B cell (primary cell): Measurements from ENCODE around the gene IPP. TPM values are rescaled to one million over a fixed set of nuclear protein-coding genes. Genes with fewer than 3 reads are reported as not detected.
"Not testable (repeated sequence)": the region's sequence is repeated elsewhere in the genome, so short reads cannot be mapped to it uniquely, and the experiment has no call there.

Experiments
- ATAC-seq: fragments of 200-7000 bp; cut with Tn5 transposase; one replicate; pipeline ENCODE4 v1.10.0; 2021; ENCODE audit warnings: low read depth, mild to moderate bottlenecking, moderate number of reproducible peaks, moderate library complexity
- CTCF ChIA-PET: fragments of 350-600 bp; sonication (Branson Sonifier 250); formaldehyde crosslinking; loops from one replicate; lab custom pipeline; 2021; ENCODE audit warnings: antibody characterized with exemption, inconsistent platforms; lab: Charles Lee
- POLR2A ChIA-PET: fragments of 350-600 bp; sonication (Branson Sonifier 250); formaldehyde crosslinking; loops from one replicate; lab custom pipeline; 2021; ENCODE audit warnings: antibody characterized with exemption; lab: Charles Lee
- DNase-seq: peaks from one replicate; pipeline ENCODE4 v3.0.0; 2013
- H2AFZ ChIP-seq: 2 replicates; pipeline ENCODE4 v1.6.1; 2012; ENCODE audit warnings: mild to moderate bottlenecking, low read depth, low read length; ENCODE audit not compliant: insufficient read depth, poor library complexity, severe bottlenecking
- H3K27ac ChIP-seq, 2 donors: 1 replicate in 1 of 2; 2 replicates in 1 of 2; pipeline ENCODE4 v1.5.1; 2012 to 2013; ENCODE audit warnings: low read length in 2 of 2, mild to moderate bottlenecking in 2 of 2, moderate library complexity in 1 of 2
- H3K27me3 ChIP-seq, 4 experiments: fragments of 200-600 bp in 1 of 4; sonication (generic) in 1 of 4; replicated peaks in 1 of 4; 1 replicate in 2 of 4; 2 replicates in 2 of 4; pipeline versions ENCODE4 v1.6.1 to v1.7.0; 2013 to 2016; ENCODE audit warnings: low read length in 3 of 4, mild to moderate bottlenecking in 2 of 4, mixed read lengths in 1 of 4, moderate library complexity in 1 of 4; ENCODE audit not compliant: insufficient read depth in 4 of 4, control insufficient read depth in 3 of 4; ENCODE audit errors: control extremely low read depth in 1 of 4
- H3K36me3 ChIP-seq, 2 experiments: replicated peaks in 1 of 2; 1 replicate in 1 of 2; 2 replicates in 1 of 2; pipeline versions ENCODE4 v1.6.1 to v1.7.1; 2013; ENCODE audit warnings: low read length in 1 of 2; ENCODE audit not compliant: insufficient read depth in 2 of 2, control insufficient read depth in 1 of 2; ENCODE audit errors: control extremely low read depth in 1 of 2, extremely low read depth in 1 of 2
- H3K4me1 ChIP-seq, 2 donors: fragments of 200-600 bp in 1 of 2; sonication (generic) in 1 of 2; 1 replicate in 1 of 2; 2 replicates in 1 of 2; pipeline versions ENCODE4 v1.5.1 to v1.6.1; 2013 to 2017; ENCODE audit warnings: low read length in 2 of 2; ENCODE audit not compliant: control insufficient read depth in 2 of 2, insufficient read depth in 2 of 2
- H3K4me2 ChIP-seq: replicated peaks from 2 replicates; pipeline ENCODE3; 2012; ENCODE audit warnings: mild to moderate bottlenecking, low read depth, low read length; ENCODE audit not compliant: poor library complexity, severe bottlenecking
- H3K4me3 ChIP-seq, 5 experiments: fragments of 200-600 bp in 1 of 5; sonication (generic) in 1 of 5; 1 replicate in 3 of 5; 2 replicates in 2 of 5; pipeline versions ENCODE4 v1.5.1 to v1.7.0; 2011 to 2016; ENCODE audit warnings: low read length in 4 of 5, mild to moderate bottlenecking in 4 of 5, low read depth in 2 of 5, control low read depth in 1 of 5, moderate library complexity in 1 of 5; ENCODE audit not compliant: insufficient read depth in 1 of 5; ENCODE audit errors: control extremely low read depth in 1 of 5, extremely low read depth in 1 of 5
- H3K79me2 ChIP-seq: fragments of 200-600 bp; sonication (generic); one replicate; pipeline ENCODE4 v1.6.0; 2016; ENCODE audit warnings: low read length; ENCODE audit not compliant: control insufficient read depth, insufficient read depth
- H3K9ac ChIP-seq: fragments of 200-600 bp; sonication (generic); 2 replicates; pipeline ENCODE4 v1.6.1; 2017; ENCODE audit warnings: mild to moderate bottlenecking, low read length, moderate library complexity
- H3K9me3 ChIP-seq, 3 donors: one replicate each; pipeline versions ENCODE4 v1.6.1 to v1.7.1; 2013; ENCODE audit warnings: low read length in 2 of 3; ENCODE audit not compliant: control insufficient read depth in 2 of 3, insufficient read depth in 1 of 3; ENCODE audit errors: control extremely low read depth in 1 of 3
- H4K20me1 ChIP-seq: 2 replicates; pipeline ENCODE4 v1.6.0; 2012; ENCODE audit warnings: mild to moderate bottlenecking, low read length; ENCODE audit not compliant: insufficient read depth, control insufficient read depth, poor library complexity, severe bottlenecking
- H3K27ac Mint-ChIP-seq: one replicate; pipeline ENCODE4 v1.8.0; 2021; ENCODE audit warnings: mixed read lengths
- H3K27me3 Mint-ChIP-seq: one replicate; pipeline ENCODE4 v1.8.0; 2021; ENCODE audit warnings: mixed read lengths
- H3K4me1 Mint-ChIP-seq: one replicate; pipeline ENCODE4 v1.8.0; 2021; ENCODE audit warnings: mixed read lengths
- H3K4me3 Mint-ChIP-seq: one replicate; pipeline ENCODE4 v1.8.0; 2021; ENCODE audit warnings: mixed read lengths
- H3K9me3 Mint-ChIP-seq: one replicate; pipeline ENCODE4 v1.8.0; 2022; ENCODE audit warnings: mixed read lengths; ENCODE audit not compliant: insufficient read depth
- EZH2 ChIP-seq: IDR thresholded peaks from 2 replicates; pipeline ENCODE4 v1.6.1; 2012; ENCODE audit warnings: borderline replicate concordance, low read depth, mild to moderate bottlenecking, moderate library complexity, low read length; ENCODE audit not compliant: insufficient read depth, poor library complexity, severe bottlenecking
- WGBS: methylation state at CpG from one replicate; pipeline ENCODE4 v1.1.5; 2013; ENCODE audit warnings: missing lambda C conversion rate; ENCODE audit not compliant: insufficient coverage; 5-methylcytosine and 5-hydroxymethylcytosine counted together
- intact Hi-C: fragments of 100-400 bp; cut with micrococcal nuclease; formaldehyde crosslinking; loops from one replicate; pipeline ENCODE4 v1.10.0; 2022
- polyA plus RNA-seq: library from polyadenylated mRNA; depleted of rRNA; stranded (reverse); fragments of >200 nt; gene quantifications from 2 replicates; pipeline ENCODE4 v1.2.3, GENCODE V29; 2012
- total RNA-seq, 2 donors: library from RNA; stranded (reverse); fragments of 120-200 nt in 1 of 2; gene quantifications; 1 replicate in 1 of 2; 2 replicates in 1 of 2; pipeline versions ENCODE4 v1.2.3 to v1.2.4, GENCODE V29; 2013 to 2022
- TF ChIP-seq, protein P1 (sequence below): fragments of 200-600 bp; IDR thresholded peaks from one replicate; pipeline ENCODE4 v1.8.0; 2022; ENCODE audit warnings: antibody characterized with exemption, mild to moderate bottlenecking

The IPP gene
- total and polyA plus RNA-seq, 2 donors (not counting 1 experiment from before 2014, with no cell fraction given) = 2.3 to 12.1 TPM

GRCh38 chr1:45694823-45695222 is 55.6 kb downstream of the IPP start:
- Mint-ChIP-seq H3K4me3 (no peak overlapping the region), H3K9me3 (no peaks in the 10 kb centered on the region), H3K27me3 (no peaks in the 10 kb centered on the region), H3K4me1 (peaks cover 6% of the 10 kb centered on the region), H3K27ac (no peak overlapping the region)
- no peak for TF ChIP-seq EZH2
- TF ChIP-seq, protein P1, sequence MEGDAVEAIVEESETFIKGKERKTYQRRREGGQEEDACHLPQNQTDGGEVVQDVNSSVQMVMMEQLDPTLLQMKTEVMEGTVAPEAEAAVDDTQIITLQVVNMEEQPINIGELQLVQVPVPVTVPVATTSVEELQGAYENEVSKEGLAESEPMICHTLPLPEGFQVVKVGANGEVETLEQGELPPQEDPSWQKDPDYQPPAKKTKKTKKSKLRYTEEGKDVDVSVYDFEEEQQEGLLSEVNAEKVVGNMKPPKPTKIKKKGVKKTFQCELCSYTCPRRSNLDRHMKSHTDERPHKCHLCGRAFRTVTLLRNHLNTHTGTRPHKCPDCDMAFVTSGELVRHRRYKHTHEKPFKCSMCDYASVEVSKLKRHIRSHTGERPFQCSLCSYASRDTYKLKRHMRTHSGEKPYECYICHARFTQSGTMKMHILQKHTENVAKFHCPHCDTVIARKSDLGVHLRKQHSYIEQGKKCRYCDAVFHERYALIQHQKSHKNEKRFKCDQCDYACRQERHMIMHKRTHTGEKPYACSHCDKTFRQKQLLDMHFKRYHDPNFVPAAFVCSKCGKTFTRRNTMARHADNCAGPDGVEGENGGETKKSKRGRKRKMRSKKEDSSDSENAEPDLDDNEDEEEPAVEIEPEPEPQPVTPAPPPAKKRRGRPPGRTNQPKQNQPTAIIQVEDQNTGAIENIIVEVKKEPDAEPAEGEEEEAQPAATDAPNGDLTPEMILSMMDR = no peak
- peaks cover 11% of the 10 kb centered on the region for H3K79me2 ChIP-seq
- ATAC-seq (no peak), DNase-seq (no peak)
- intact Hi-C loops = no loop called here
- H3K36me3 ChIP-seq = peaks cover 3 to 34% of the 10 kb centered on the region in 2 experiments
- no peak overlapping the region for H2AFZ ChIP-seq
- H3K4me1 ChIP-seq = no peaks in the 10 kb centered on the region
- no peak overlapping the region for H3K4me2 ChIP-seq
- H3K9ac ChIP-seq = no peak overlapping the region
- ChIA-PET CTCF (no interaction called here), POLR2A (interaction anchor here (0.7 kb wide), 1 partner anchor 1029 kb away, joined by 4 read pairs; no protein-coding TSS in a partner anchor)
- no peak overlapping the region for H3K4me3 ChIP-seq
- no peak overlapping the region for H3K27ac ChIP-seq
- H3K27me3 ChIP-seq = no peaks in the 10 kb centered on the region
- no peaks in the 10 kb centered on the region for H4K20me1 ChIP-seq
- 90% methylated on average over 2 of the region's 7 CpGs for WGBS
- no peaks in the 10 kb centered on the region for H3K9me3 ChIP-seq

DNA sequence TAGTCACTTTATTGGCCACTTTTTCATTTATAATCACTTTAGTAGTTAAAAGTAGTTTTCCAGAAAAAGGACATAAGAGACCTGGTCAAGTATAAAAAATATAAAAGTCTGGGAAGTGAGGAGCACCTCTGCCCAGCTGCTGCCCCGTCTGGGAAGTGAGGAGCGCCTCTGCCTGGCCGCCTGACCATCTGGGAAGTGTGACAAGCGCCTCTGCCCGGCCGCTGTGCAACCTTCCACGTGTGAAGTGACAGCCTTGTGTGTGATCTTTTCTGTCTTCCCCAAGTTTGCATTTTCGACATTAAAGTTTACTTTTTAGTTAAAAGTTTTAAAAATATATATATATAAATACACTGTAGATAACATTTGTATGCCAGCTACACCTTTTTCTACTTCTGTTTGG is 56.6 kb downstream of the IPP start:
- H3K27ac ChIP-seq, H3K27me3 Mint-ChIP-seq, H3K9me3 ChIP-seq, H3K4me1 Mint-ChIP-seq, H2AFZ ChIP-seq, H3K4me2 ChIP-seq, ATAC-seq, H4K20me1 ChIP-seq, DNase-seq, H3K27me3 ChIP-seq, H3K4me1 ChIP-seq, H3K9me3 Mint-ChIP-seq, H3K9ac ChIP-seq, intact Hi-C loops, H3K4me3 ChIP-seq, H3K4me3 Mint-ChIP-seq, POLR2A ChIA-PET, H3K27ac Mint-ChIP-seq, CTCF ChIA-PET: not testable (repeated sequence)
- peaks cover 21% of the 10 kb centered on the region for H3K79me2 ChIP-seq
- H3K36me3 ChIP-seq = peaks cover 2 to 34% of the 10 kb centered on the region in 2 experiments
- 100% methylated on average over 3 of the region's 8 CpGs for WGBS
